ENCODE results near the gene COMMD1.
"Not testable (repeated sequence)": the region's sequence is repeated elsewhere in the genome, so short reads cannot be mapped to it uniquely, and the experiment has no call there.

The COMMD1 gene

GRCh38 chr2:62065243-62065642 lies 159.8 kb downstream of the COMMD1 start:
- DNase-seq (ENCODE audit: low read depth in 1 of 2, low spot score in 1 of 2) = no peak

- DNase-seq (ENCODE audit: low read depth in 1 of 2, low spot score in 1 of 2) = no peak
Measured at GRCh38 chr2:62071126-62071598, 165.7 kb downstream of the COMMD1 start.

GRCh38 chr2:62071760-62072680 lies 166.5 kb downstream of the COMMD1 start:
- DNase-seq (ENCODE audit: low read depth in 1 of 2, low spot score in 1 of 2) = no peak

- no peak for DNase-seq (ENCODE audit: low read depth in 1 of 2, low spot score in 1 of 2)
Measured at GRCh38 chr2:62074233-62074632, 168.8 kb downstream of the COMMD1 start.

- no peak for DNase-seq (ENCODE audit: low read depth in 1 of 2, low spot score in 1 of 2)
Measured at GRCh38 chr2:62076980-62077638, 171.6 kb downstream of the COMMD1 start.

GRCh38 chr2:62084801-62085200 lies 179.3 kb downstream of the COMMD1 start:
- DNase-seq (ENCODE audit: low read depth in 1 of 2, low spot score in 1 of 2) = no peak

GRCh38 chr2:62089658-62090057 lies 184.2 kb downstream of the COMMD1 start:
- DNase-seq (ENCODE audit: low read depth in 1 of 2, low spot score in 1 of 2) = no peak

- no peak for DNase-seq (ENCODE audit: low read depth in 1 of 2, low spot score in 1 of 2)
Measured at GRCh38 chr2:62091471-62091870, 186.0 kb downstream of the COMMD1 start.

GRCh38 chr2:62099050-62099449 lies 193.6 kb downstream of the COMMD1 start:
- no peak for DNase-seq (ENCODE audit: low read depth in 1 of 2, low spot score in 1 of 2)

- no peak for DNase-seq (ENCODE audit: low read depth in 1 of 2, low spot score in 1 of 2)
Measured at GRCh38 chr2:62099523-62100175, 194.2 kb downstream of the COMMD1 start.

- DNase-seq (ENCODE audit: low read depth in 1 of 2, low spot score in 1 of 2) = no peak
Measured at GRCh38 chr2:62101886-62102285, 196.4 kb downstream of the COMMD1 start.

GRCh38 chr2:62102402-62102920 lies 197.0 kb downstream of the COMMD1 start:
- DNase-seq (ENCODE audit: low read depth in 1 of 2, low spot score in 1 of 2) = no peak

- DNase-seq (ENCODE audit: low read depth in 1 of 2, low spot score in 1 of 2) = no peak
Measured at GRCh38 chr2:62109554-62109953, 204.1 kb downstream of the COMMD1 start.

GRCh38 chr2:62110415-62111025 lies 205.0 kb downstream of the COMMD1 start:
- DNase-seq (ENCODE audit: low read depth in 1 of 2, low spot score in 1 of 2) = no peak

GRCh38 chr2:62112179-62112578 lies 206.7 kb downstream of the COMMD1 start:
- DNase-seq (ENCODE audit: low read depth in 1 of 2, low spot score in 1 of 2) = no peak

GRCh38 chr2:62114564-62114963 lies 209.1 kb downstream of the COMMD1 start:
- DNase-seq (ENCODE audit: low read depth in 1 of 2, low spot score in 1 of 2) = no peak

- no peak for DNase-seq (ENCODE audit: low read depth in 1 of 2, low spot score in 1 of 2)
Measured at GRCh38 chr2:62116983-62117382, 211.5 kb downstream of the COMMD1 start.

- no peak for DNase-seq (ENCODE audit: low read depth in 1 of 2, low spot score in 1 of 2)
Measured at GRCh38 chr2:62118160-62118559, 212.7 kb downstream of the COMMD1 start.

GRCh38 chr2:62119311-62119974 lies 214.0 kb downstream of the COMMD1 start:
- no peak for DNase-seq (ENCODE audit: low read depth in 1 of 2, low spot score in 1 of 2)

- DNase-seq (ENCODE audit: low read depth in 1 of 2, low spot score in 1 of 2) = not testable (repeated sequence)
Measured at GRCh38 chr2:62126239-62126638, 220.8 kb downstream of the COMMD1 start.
